Liver (tissue), 9 donors: Measurements from ENCODE around the gene NYNRIN. TPM values are rescaled to one million over a fixed set of nuclear protein-coding genes. Genes with fewer than 3 reads are reported as not detected.

Experiments
- DNase-seq: peaks from one replicate; pipeline ENCODE4 v3.0.0-alpha.2; 2017; ENCODE audit warnings: low spot score
- H3K27ac ChIP-seq, 2 donors: one replicate each; pipeline ENCODE4 v1.7.0; 2013; ENCODE audit warnings: inconsistent platforms in 2 of 2, low read length in 2 of 2, control low read depth in 1 of 2, low read depth in 1 of 2, mild to moderate bottlenecking in 1 of 2
- H3K27me3 ChIP-seq, 4 donors: one replicate each; pipeline versions ENCODE4 v1.6.1 to v1.7.0; 2013; ENCODE audit warnings: low read length in 3 of 4, inconsistent platforms in 1 of 4, mild to moderate bottlenecking in 1 of 4, moderate library complexity in 1 of 4; ENCODE audit not compliant: control insufficient read depth in 4 of 4, insufficient read depth in 4 of 4
- H3K36me3 ChIP-seq, 4 donors: one replicate each; pipeline versions ENCODE4 v1.6.1 to v1.7.0; 2013; ENCODE audit warnings: low read length in 3 of 4, mild to moderate bottlenecking in 3 of 4, low read depth in 1 of 4, moderate library complexity in 1 of 4; ENCODE audit not compliant: control insufficient read depth in 4 of 4, insufficient read depth in 3 of 4
- H3K4me1 ChIP-seq, 4 donors: one replicate each; pipeline versions ENCODE4 v1.6.1 to v1.7.0; 2013; ENCODE audit warnings: low read length in 3 of 4, mild to moderate bottlenecking in 3 of 4, moderate library complexity in 1 of 4; ENCODE audit not compliant: control insufficient read depth in 4 of 4, insufficient read depth in 4 of 4
- H3K4me3 ChIP-seq, 3 donors: one replicate each; pipeline versions ENCODE4 v1.6.1 to v1.7.0; 2013; ENCODE audit warnings: low read length in 3 of 3, control low read depth in 1 of 3, low read depth in 1 of 3, mild to moderate bottlenecking in 1 of 3
- H3K9ac ChIP-seq, 2 donors: one replicate each; pipeline ENCODE4 v1.7.0; 2013; ENCODE audit warnings: low read length in 2 of 2, mild to moderate bottlenecking in 2 of 2, moderate library complexity in 2 of 2, control low read depth in 1 of 2, low read depth in 1 of 2
- H3K9me3 ChIP-seq, 4 donors: one replicate each; pipeline versions ENCODE4 v1.6.1 to v1.7.0; 2013; ENCODE audit warnings: low read length in 3 of 4; ENCODE audit not compliant: control insufficient read depth in 4 of 4
- ATF3 ChIP-seq: IDR thresholded peaks from 2 replicates; pipeline ENCODE4 v1.6.1; 2016; ENCODE audit warnings: antibody characterized with exemption
- CTCF ChIP-seq: fragments of 150-350 bp; IDR thresholded peaks from 2 replicates; pipeline ENCODE4 v1.5.1; 2017; ENCODE audit warnings: improper control_type of control experiment, low read depth, low read length; ENCODE audit not compliant: missing input control
- EGR1 ChIP-seq, 2 donors: IDR thresholded peaks; 2 replicates each; pipeline ENCODE4 v1.6.1; 2016 to 2018; ENCODE audit warnings: antibody characterized with exemption in 2 of 2, low read depth in 2 of 2
- FOXA1 ChIP-seq: IDR thresholded peaks from 2 replicates; pipeline ENCODE4 v1.6.1; 2016; ENCODE audit warnings: antibody characterized with exemption
- FOXA2 ChIP-seq: IDR thresholded peaks from 2 replicates; pipeline ENCODE4 v1.6.1; 2016; ENCODE audit warnings: antibody characterized with exemption
- GABPA ChIP-seq, 2 donors: IDR thresholded peaks in 1 of 2; conservative IDR thresholded peaks in 1 of 2; 2 replicates each; pipeline ENCODE4 v1.6.1; 2016; ENCODE audit warnings: antibody characterized with exemption in 2 of 2, mild to moderate bottlenecking in 1 of 2, moderate library complexity in 1 of 2
- HNF4A ChIP-seq, 2 donors: conservative IDR thresholded peaks; 2 replicates each; pipeline ENCODE4 v1.6.1; 2016; ENCODE audit warnings: antibody characterized with exemption in 2 of 2, mild to moderate bottlenecking in 2 of 2
- HNF4G ChIP-seq: IDR thresholded peaks from 2 replicates; pipeline ENCODE4 v1.6.1; 2016; ENCODE audit warnings: antibody characterized with exemption
- JUND ChIP-seq, 2 donors: IDR thresholded peaks; 2 replicates each; pipeline ENCODE4 v1.6.1; 2016; ENCODE audit warnings: antibody characterized with exemption in 2 of 2
- MAX ChIP-seq: IDR thresholded peaks from 2 replicates; pipeline ENCODE4 v1.6.1; 2016; ENCODE audit warnings: antibody characterized with exemption
- NR2F2 ChIP-seq: IDR thresholded peaks from 2 replicates; pipeline ENCODE4 v1.6.1; 2016; ENCODE audit warnings: antibody characterized with exemption
- RAD21 ChIP-seq, 2 donors: IDR thresholded peaks; 2 replicates each; pipeline ENCODE4 v1.6.1; 2016; ENCODE audit warnings: antibody characterized with exemption in 2 of 2, mild to moderate bottlenecking in 2 of 2
- REST ChIP-seq: IDR thresholded peaks from 2 replicates; pipeline ENCODE4 v1.6.1; 2016; ENCODE audit warnings: antibody characterized with exemption, mild to moderate bottlenecking
- RXRA ChIP-seq, 2 donors: IDR thresholded peaks; 2 replicates each; pipeline ENCODE4 v1.6.1; 2017 to 2018; ENCODE audit warnings: antibody characterized with exemption in 2 of 2, mild to moderate bottlenecking in 1 of 2
- SP1 ChIP-seq: IDR thresholded peaks from 2 replicates; pipeline ENCODE4 v1.6.1; 2018; ENCODE audit warnings: antibody characterized with exemption, mild to moderate bottlenecking
- TAF1 ChIP-seq: conservative IDR thresholded peaks from 2 replicates; pipeline ENCODE4 v1.6.1; 2016; ENCODE audit warnings: antibody characterized with exemption, mild to moderate bottlenecking
- YY1 ChIP-seq: IDR thresholded peaks from 2 replicates; pipeline ENCODE4 v1.6.1; 2016; ENCODE audit warnings: antibody characterized with exemption, mild to moderate bottlenecking
- ZBTB33 ChIP-seq: IDR thresholded peaks from 2 replicates; pipeline ENCODE4 v1.6.1; 2016; ENCODE audit warnings: antibody characterized with exemption
- WGBS: extraction: QIAGEN DNeasy Blood & Tissue Kit; methylation state at CpG from one replicate; pipeline ENCODE4 v1.1.7; 2013; 5-methylcytosine and 5-hydroxymethylcytosine counted together
- polyA plus RNA-seq, 2 donors: library from polyadenylated mRNA; stranded (reverse) in 1 of 2; unstranded in 1 of 2; fragments of 200-250 nt in 1 of 2; fragments of >200 nt in 1 of 2; fragmentation: Nextera tagmentation in 1 of 2; extraction: Ambion mirVana in 1 of 2; gene quantifications; one replicate each; pipeline versions ENCODE4 v1.2.1 to v1.2.3, GENCODE V29; 2013 to 2015
- total RNA-seq, 2 donors: library from RNA; depleted of rRNA; stranded (reverse); fragments of >200 nt; gene quantifications; one replicate each; pipeline ENCODE4 v1.2.3, GENCODE V29; 2014
- donor health status: healthy.
- donor health status: healthy.
- donor health status: healthy.
- donor health status: healthy.
- donor health status: healthy.

The NYNRIN gene
- total and polyA plus RNA-seq, 4 donors: 0.89 to 11.0 (median 1.8) TPM

- no peak for TF ChIP-seq REST
- no peak for TF ChIP-seq ZBTB33
These were observed 7.6 kb downstream of the NYNRIN start (continued) for GRCh38 chr14:24406416-24406815.

GRCh38 chr14:24407608-24408325 is 9.0 kb downstream of the NYNRIN start:
- Histone ChIP-seq H3K4me1 (peaks cover 0 to 11% (median 8%) of the 10 kb centered on the region in 4 donors), H3K27ac (no peak overlapping the region), H3K4me3 (no peak overlapping the region), H3K27me3 (no peaks in the 10 kb centered on the region), H3K9me3 (no peaks in the 10 kb centered on the region), H3K9ac (no peak overlapping the region), H3K36me3 (peaks cover 0 to 7% (median 0%) of the 10 kb centered on the region in 4 donors)
- no peak for TF ChIP-seq NR2F2
- TF ChIP-seq GABPA (IDR thresholded peaks at IDR 0.05 in 1 of 2, conservative IDR thresholded peaks at IDR 0.05 in 1 of 2): no peak
- no peak for TF ChIP-seq JUND (IDR thresholded peaks at IDR 0.05)
- no peak for TF ChIP-seq YY1
- TF ChIP-seq RXRA (IDR thresholded peaks at IDR 0.05): no peak
- no peak for TF ChIP-seq SP1
- TF ChIP-seq FOXA2: no peak
- no peak for TF ChIP-seq MAX
- TF ChIP-seq FOXA1: no peak
- TF ChIP-seq TAF1: no peak
- TF ChIP-seq RAD21 (IDR thresholded peaks at IDR 0.05): no peak
- TF ChIP-seq HNF4A (conservative IDR thresholded peaks at IDR 0.05): no peak
- TF ChIP-seq EGR1 (IDR thresholded peaks at IDR 0.05; ENCODE audit: low read depth in 2 of 2): no peak
- TF ChIP-seq HNF4G: no peak
- no peak for TF ChIP-seq ZBTB33
- TF ChIP-seq ATF3: no peak
- no peak for TF ChIP-seq REST
- no peak for TF ChIP-seq CTCF
- 95% methylated on average over 18 of the region's 18 CpGs for WGBS
- DNase-seq: no peak
